Measurements from ENCODE around the gene PTH1R. TPM values are rescaled to one million over a fixed set of nuclear protein-coding genes. Genes with fewer than 3 reads are reported as not detected.

The PTH1R gene
- total RNA-seq, 1 donor from 2014 or later = not detected

- no peaks in the 10 kb centered on the region for H4K20me1 ChIP-seq (ENCODE audit: low read depth)
- Mint-ChIP-seq H3K27ac (no peak overlapping the region), H3K36me3 (no peaks in the 10 kb centered on the region), H3K27me3 (ENCODE audit: insufficient read depth, low read depth) (peaks cover 7% of the 10 kb centered on the region), H3K4me1 (no peaks in the 10 kb centered on the region), H3K4me3 (no peak overlapping the region), H3K9me3 (no peaks in the 10 kb centered on the region)
- H3K4me3 ChIP-seq = no peak overlapping the region
- no peak overlapping the region for H3K4me2 ChIP-seq
- H3K9ac ChIP-seq = no peak overlapping the region
- H3F3A ChIP-seq (ENCODE audit: low read depth) = no peaks in the 10 kb centered on the region
- H3K27ac ChIP-seq = no peak overlapping the region
- H3K79me2 ChIP-seq (ENCODE audit: low read depth) = no peaks in the 10 kb centered on the region
- no peaks in the 10 kb centered on the region for H3K9me3 ChIP-seq (ENCODE audit: low read depth)
- H2AFZ ChIP-seq (replicated peaks) = no peak overlapping the region
- no peaks in the 10 kb centered on the region for H3K27me3 ChIP-seq
- no peaks in the 10 kb centered on the region for H3K4me1 ChIP-seq
- no peak for DNase-seq (ENCODE audit: low spot score)
- TF ChIP-seq CTCF (IDR thresholded peaks at IDR 0.05) = no peak
- no peak for TF ChIP-seq EZH2phosphoT487 (IDR thresholded peaks at IDR 0.05)
- no peak for TF ChIP-seq EZH2 (IDR thresholded peaks at IDR 0.05)
- H3K36me3 ChIP-seq = no peaks in the 10 kb centered on the region
Observed at GRCh38 chr3:46907960-46908293, 30.4 kb downstream of the PTH1R start.

GRCh38 chr3:46908294-46908985, 30.9 kb downstream of the PTH1R start:
- H3K27me3 ChIP-seq = no peaks in the 10 kb centered on the region
- H3F3A ChIP-seq (ENCODE audit: low read depth) = no peaks in the 10 kb centered on the region
- H3K4me1 ChIP-seq = no peaks in the 10 kb centered on the region
- no peaks in the 10 kb centered on the region for H3K9me3 ChIP-seq (ENCODE audit: low read depth)
- peaks cover 2% of the 10 kb centered on the region for H3K27me3 Mint-ChIP-seq (ENCODE audit: insufficient read depth, low read depth)
- H3K4me2 ChIP-seq = no peak overlapping the region
- no peaks in the 10 kb centered on the region for H3K36me3 ChIP-seq
- no peak overlapping the region for H3K9ac ChIP-seq
- no peaks in the 10 kb centered on the region for H3K9me3 Mint-ChIP-seq
- no peak for DNase-seq (ENCODE audit: low spot score)
- H4K20me1 ChIP-seq (ENCODE audit: low read depth) = no peaks in the 10 kb centered on the region
- no peak overlapping the region for H2AFZ ChIP-seq (replicated peaks)
- no peaks in the 10 kb centered on the region for H3K79me2 ChIP-seq (ENCODE audit: low read depth)
- no peak overlapping the region for H3K4me3 Mint-ChIP-seq
- no peak for TF ChIP-seq EZH2phosphoT487 (IDR thresholded peaks at IDR 0.05)
- no peak for TF ChIP-seq CTCF (IDR thresholded peaks at IDR 0.05)
- TF ChIP-seq EZH2 (IDR thresholded peaks at IDR 0.05) = no peak
- no peak overlapping the region for H3K27ac Mint-ChIP-seq
- H3K4me3 ChIP-seq = no peak overlapping the region
- no peak overlapping the region for H3K27ac ChIP-seq
- no peaks in the 10 kb centered on the region for H3K4me1 Mint-ChIP-seq
- H3K36me3 Mint-ChIP-seq = no peaks in the 10 kb centered on the region

- no peak overlapping the region for H3K4me3 ChIP-seq
- H3K4me1 Mint-ChIP-seq = no peaks in the 10 kb centered on the region
- H3F3A ChIP-seq (ENCODE audit: low read depth) = no peaks in the 10 kb centered on the region
- H3K27ac Mint-ChIP-seq = no peak overlapping the region
- H3K27me3 ChIP-seq = no peaks in the 10 kb centered on the region
- TF ChIP-seq EZH2 (IDR thresholded peaks at IDR 0.05) = no peak
- TF ChIP-seq CTCF (IDR thresholded peaks at IDR 0.05) = no peak
- no peak for TF ChIP-seq EZH2phosphoT487 (IDR thresholded peaks at IDR 0.05)
- no peak for DNase-seq (ENCODE audit: low spot score)
- no peaks in the 10 kb centered on the region for H3K27me3 Mint-ChIP-seq (ENCODE audit: insufficient read depth, low read depth)
- H4K20me1 ChIP-seq (ENCODE audit: low read depth) = no peaks in the 10 kb centered on the region
- H3K36me3 ChIP-seq = no peaks in the 10 kb centered on the region
- no peak overlapping the region for H3K9ac ChIP-seq
- no peaks in the 10 kb centered on the region for H3K9me3 ChIP-seq (ENCODE audit: low read depth)
- no peak overlapping the region for H3K27ac ChIP-seq
- H3K9me3 Mint-ChIP-seq = no peaks in the 10 kb centered on the region
- no peaks in the 10 kb centered on the region for H3K36me3 Mint-ChIP-seq
- no peaks in the 10 kb centered on the region for H3K79me2 ChIP-seq (ENCODE audit: low read depth)
- H3K4me1 ChIP-seq = no peaks in the 10 kb centered on the region
- H2AFZ ChIP-seq (replicated peaks) = peak overlapping the region; percentile 43
- no peak overlapping the region for H3K4me2 ChIP-seq
- H3K4me3 Mint-ChIP-seq = no peak overlapping the region
Observed at GRCh38 chr3:46908986-46909534, 31.5 kb downstream of the PTH1R start.

All from neural progenitor cell (in vitro differentiated cells).